ENCODE results near the gene ZC2HC1C.

Gene ZC2HC1C

DNA sequence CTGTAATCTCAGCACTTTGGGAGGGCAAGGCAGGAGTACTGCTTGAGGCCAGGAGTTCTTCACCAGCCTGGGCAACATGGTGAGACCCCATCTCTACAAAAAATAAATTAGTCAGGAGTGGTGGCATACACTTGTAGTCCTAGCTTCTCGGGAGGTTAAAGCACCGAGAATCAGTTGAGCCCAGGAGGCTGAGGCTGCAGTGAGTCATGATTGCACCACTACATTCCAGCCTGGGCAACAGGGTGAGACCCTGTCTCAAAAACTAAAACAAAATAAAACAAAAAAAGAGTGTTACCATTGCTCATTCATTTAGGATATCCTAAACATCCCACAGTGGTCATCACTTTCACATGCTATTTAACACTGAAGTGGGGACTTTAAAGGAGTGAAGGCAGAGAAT lies 49.6 kb downstream of the ZC2HC1C start:
- Histone ChIP-seq H3K4me2 (ENCODE audit: insufficient read depth, low read length) (no peak overlapping the region), H3K4me3 (ENCODE audit: low read depth in 1 of 2, low read length in 2 of 2) (no peak overlapping the region), H3K27me3 (ENCODE audit: insufficient read depth, low read length, poor library complexity) (no peaks in the 10 kb centered on the region), H3K9ac (ENCODE audit: low read depth, low read length) (no peak overlapping the region), H3K4me1 (ENCODE audit: insufficient read depth, low read length) (no peaks in the 10 kb centered on the region), H3K9me3 (ENCODE audit: insufficient read depth, low read length, severe bottlenecking) (no peaks in the 10 kb centered on the region), H3K36me3 (ENCODE audit: insufficient read depth, low read length) (peaks cover 66% of the 10 kb centered on the region), H3K27ac (ENCODE audit: low read length) (no peak overlapping the region), H3K79me2 (ENCODE audit: insufficient read depth, low read length) (no peaks in the 10 kb centered on the region), H2AFZ (ENCODE audit: low read depth, low read length) (no peak overlapping the region), H4K20me1 (ENCODE audit: insufficient read depth, low read length) (no peaks in the 10 kb centered on the region)
- TF ChIP-seq EZH2 (IDR thresholded peaks at IDR 0.05; ENCODE audit: borderline replicate concordance, low read depth, low read length, severe bottlenecking): no peak
- TF ChIP-seq CTCF (IDR thresholded peaks at IDR 0.05; ENCODE audit: borderline replicate concordance, extremely low read depth, low read length, poor library complexity, severe bottlenecking): no peak
- ATAC-seq (ENCODE audit: insufficient read depth, low read depth) (no peak), DNase-seq (no peak)

DNA sequence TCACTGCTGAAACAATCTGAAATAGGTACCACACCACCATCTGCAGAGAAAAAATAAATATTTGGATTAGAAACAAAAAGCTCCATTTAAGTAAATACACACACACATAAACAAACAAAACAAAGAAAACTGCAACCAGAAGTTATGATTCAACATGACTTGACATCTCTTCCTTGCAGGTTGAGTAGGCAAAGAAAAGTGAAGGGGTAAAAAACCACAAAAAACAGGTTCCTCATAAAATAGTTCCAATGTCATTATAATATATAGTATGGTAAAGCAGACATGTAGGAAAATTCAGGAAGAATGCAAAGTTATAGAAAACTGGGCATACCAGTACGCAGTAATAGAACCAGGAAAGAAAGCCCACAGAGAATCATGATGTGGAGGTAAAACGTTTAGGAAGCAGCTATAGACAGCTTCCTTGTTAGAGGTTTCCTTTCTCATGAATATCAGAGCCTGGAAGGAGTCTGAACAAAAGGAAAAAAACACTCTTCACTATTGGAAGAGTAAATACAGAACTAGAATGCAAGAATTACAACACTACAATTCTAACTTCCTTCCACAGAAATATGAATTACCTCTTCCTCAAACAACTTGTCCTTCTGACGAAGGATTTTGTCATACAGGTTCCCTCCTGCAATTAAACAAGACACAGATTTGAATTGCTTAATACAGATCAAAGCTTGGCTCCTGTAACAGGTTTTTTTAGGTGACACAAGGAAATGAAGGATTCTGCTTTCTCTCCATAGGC lies 51.3 kb downstream of the ZC2HC1C start:
- no peak for TF ChIP-seq CTCF (IDR thresholded peaks at IDR 0.05; ENCODE audit: borderline replicate concordance, extremely low read depth, low read length, poor library complexity, severe bottlenecking)
- TF ChIP-seq EZH2 (IDR thresholded peaks at IDR 0.05; ENCODE audit: borderline replicate concordance, low read depth, low read length, severe bottlenecking): no peak
- H3K36me3 ChIP-seq (ENCODE audit: insufficient read depth, low read length): peaks cover 50% of the 10 kb centered on the region
- DNase-seq: no peak

GRCh38 chr14:75121552-75121951 lies 52.1 kb downstream of the ZC2HC1C start:
- no peaks in the 10 kb centered on the region for H4K20me1 ChIP-seq (ENCODE audit: insufficient read depth, low read length)
- H3K4me1 ChIP-seq (ENCODE audit: insufficient read depth, low read length): peaks cover 13% of the 10 kb centered on the region
- no peak overlapping the region for H3K4me3 ChIP-seq (ENCODE audit: low read depth in 1 of 2, low read length in 2 of 2)
- H3K79me2 ChIP-seq (ENCODE audit: insufficient read depth, low read length): peaks cover 20% of the 10 kb centered on the region
- ATAC-seq (ENCODE audit: insufficient read depth, low read depth) (no peak), DNase-seq (no peak)
- H3K27me3 ChIP-seq (ENCODE audit: insufficient read depth, low read length, poor library complexity): no peaks in the 10 kb centered on the region
- H3K9ac ChIP-seq (ENCODE audit: low read depth, low read length): no peak overlapping the region
- no peaks in the 10 kb centered on the region for H3K9me3 ChIP-seq (ENCODE audit: insufficient read depth, low read length, severe bottlenecking)
- peaks cover 45% of the 10 kb centered on the region for H3K36me3 ChIP-seq (ENCODE audit: insufficient read depth, low read length)
- TF ChIP-seq CTCF (IDR thresholded peaks at IDR 0.05; ENCODE audit: borderline replicate concordance, extremely low read depth, low read length, poor library complexity, severe bottlenecking): no peak
- no peak for TF ChIP-seq EZH2 (IDR thresholded peaks at IDR 0.05; ENCODE audit: borderline replicate concordance, low read depth, low read length, severe bottlenecking)
- no peak overlapping the region for H2AFZ ChIP-seq (ENCODE audit: low read depth, low read length)
- no peak overlapping the region for H3K4me2 ChIP-seq (ENCODE audit: insufficient read depth, low read length)
- no peak overlapping the region for H3K27ac ChIP-seq (ENCODE audit: low read length)

More for the DNA sequence above, 51.3 kb downstream of the ZC2HC1C start:
- H3K9ac ChIP-seq (ENCODE audit: low read depth, low read length): no peak overlapping the region
- no peaks in the 10 kb centered on the region for H4K20me1 ChIP-seq (ENCODE audit: insufficient read depth, low read length)
- H3K27ac ChIP-seq (ENCODE audit: low read length): no peak overlapping the region
- no peaks in the 10 kb centered on the region for H3K27me3 ChIP-seq (ENCODE audit: insufficient read depth, low read length, poor library complexity)
- H3K4me3 ChIP-seq (ENCODE audit: low read depth in 1 of 2, low read length in 2 of 2): no peak overlapping the region
- H3K4me2 ChIP-seq (ENCODE audit: insufficient read depth, low read length): no peak overlapping the region
- H3K9me3 ChIP-seq (ENCODE audit: insufficient read depth, low read length, severe bottlenecking): no peaks in the 10 kb centered on the region
- no peak for ATAC-seq (ENCODE audit: insufficient read depth, low read depth)
- peaks cover 9% of the 10 kb centered on the region for H3K4me1 ChIP-seq (ENCODE audit: insufficient read depth, low read length)
- H3K79me2 ChIP-seq (ENCODE audit: insufficient read depth, low read length): peaks cover 11% of the 10 kb centered on the region
- H2AFZ ChIP-seq (ENCODE audit: low read depth, low read length): no peak overlapping the region

Data from DND-41 (cell line).